GM19324 (cell line): Measurements from ENCODE around the gene RTN4R.
A peak's percentile ranks its signal among the peaks of the same experiment; 100 is the strongest.
"Not testable (repeated sequence)": the region's sequence is repeated elsewhere in the genome, so short reads cannot be mapped to it uniquely, and the experiment has no call there.

Experiments used
- ATAC-seq: cut with Tn5 transposase; IDR thresholded peaks from one replicate; pipeline ENCODE4 v1.9.1; 2021; ENCODE audit warnings: mild to moderate bottlenecking, moderate library complexity; ENCODE audit not compliant: unreplicated experiment, low FRiP score

RTN4R gene

GRCh38 chr22:20306646-20307447 lies 38.7 kb upstream of the RTN4R start:
- ATAC-seq = not testable (repeated sequence)

GRCh38 chr22:20305894-20306645 lies 38.0 kb upstream of the RTN4R start:
- ATAC-seq = no peak

- not testable (repeated sequence) for ATAC-seq
These were observed 37.2 kb upstream of the RTN4R start for GRCh38 chr22:20305230-20305893.

GRCh38 chr22:20304646-20305045 lies 36.5 kb upstream of the RTN4R start:
- ATAC-seq = no peak

- not testable (repeated sequence) for ATAC-seq
These were observed 35.1 kb upstream of the RTN4R start for GRCh38 chr22:20303229-20303534.

- no peak for ATAC-seq
These were observed 34.5 kb upstream of the RTN4R start for GRCh38 chr22:20302438-20303228.

- no peak for ATAC-seq
These were observed 31.6 kb upstream of the RTN4R start for GRCh38 chr22:20299746-20300136.

- ATAC-seq = peak; percentile 47
These were observed 31.0 kb upstream of the RTN4R start for GRCh38 chr22:20298803-20299745.

- no peak for ATAC-seq
These were observed 30.1 kb upstream of the RTN4R start for GRCh38 chr22:20298110-20298802.

GRCh38 chr22:20297414-20298109 lies 29.4 kb upstream of the RTN4R start:
- no peak for ATAC-seq

GRCh38 chr22:20296598-20296997 lies 28.5 kb upstream of the RTN4R start:
- ATAC-seq = no peak

- no peak for ATAC-seq
These were observed 27.3 kb upstream of the RTN4R start for GRCh38 chr22:20295262-20296064.

GRCh38 chr22:20292673-20293232 lies 24.6 kb upstream of the RTN4R start:
- no peak for ATAC-seq

- no peak for ATAC-seq
These were observed 24.0 kb upstream of the RTN4R start for GRCh38 chr22:20292108-20292507.

GRCh38 chr22:20291604-20292063 lies 23.5 kb upstream of the RTN4R start:
- ATAC-seq = no peak

- no peak for ATAC-seq
These were observed 23.1 kb upstream of the RTN4R start for GRCh38 chr22:20291249-20291586.

GRCh38 chr22:20290578-20291248 lies 22.6 kb upstream of the RTN4R start:
- ATAC-seq = no peak
